ENCODE data around the gene DIS3. TPM values are rescaled to one million over a fixed set of nuclear protein-coding genes. Genes with fewer than 3 reads are reported as not detected.

Gene DIS3
- total and polyA plus RNA-seq, 2 of the 13 experiments (the other 11 are each of a cell fraction or from before 2014, with no cell fraction given): 13.2 to 35.0 TPM

DNA sequence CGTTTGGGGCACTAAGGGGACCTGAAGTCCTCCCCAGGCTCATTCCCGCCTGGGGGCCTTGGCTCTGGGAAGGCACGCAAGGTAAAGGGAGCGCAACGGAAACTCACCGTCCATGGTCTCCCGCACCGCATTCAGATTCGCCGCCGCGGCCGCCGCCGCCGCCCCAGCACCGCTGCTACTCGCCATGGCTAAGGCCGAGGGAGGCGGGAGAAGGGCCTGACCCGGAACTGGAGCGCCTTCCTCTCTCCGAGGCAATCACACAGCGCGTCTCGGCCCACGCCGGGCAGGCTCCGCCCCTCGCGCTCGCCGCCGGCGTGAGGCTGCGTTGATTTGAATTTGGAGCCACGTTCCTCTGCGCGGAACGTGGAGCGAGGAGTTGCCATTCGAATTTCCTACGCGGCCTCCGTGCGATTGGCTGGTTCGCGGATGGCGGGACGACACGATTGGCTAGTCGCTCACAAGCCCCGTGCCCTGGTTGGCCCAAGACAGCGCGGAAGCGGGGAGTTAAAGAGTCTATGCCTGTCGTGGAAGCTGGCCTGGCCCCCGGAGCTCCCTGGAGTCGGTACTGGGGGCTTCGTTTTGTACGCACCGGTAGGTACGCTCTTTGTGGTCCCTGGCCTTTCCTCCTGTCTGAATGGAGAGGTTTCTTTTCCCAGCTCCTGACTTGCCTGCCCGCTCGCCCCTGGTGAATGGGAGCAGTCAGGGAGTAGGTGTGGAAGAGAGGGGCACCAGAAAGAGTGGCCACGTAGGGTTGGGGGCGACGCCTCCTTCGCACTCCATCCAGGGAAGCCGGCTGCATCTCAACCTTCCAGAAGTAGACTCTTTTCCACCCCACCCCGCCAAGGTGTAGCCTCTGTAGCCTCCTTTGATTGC, 54.0 kb downstream of the DIS3 start, which contains the start of the genes BORA and MZT1 (continued):
- TF ChIP-seq, protein P1, sequence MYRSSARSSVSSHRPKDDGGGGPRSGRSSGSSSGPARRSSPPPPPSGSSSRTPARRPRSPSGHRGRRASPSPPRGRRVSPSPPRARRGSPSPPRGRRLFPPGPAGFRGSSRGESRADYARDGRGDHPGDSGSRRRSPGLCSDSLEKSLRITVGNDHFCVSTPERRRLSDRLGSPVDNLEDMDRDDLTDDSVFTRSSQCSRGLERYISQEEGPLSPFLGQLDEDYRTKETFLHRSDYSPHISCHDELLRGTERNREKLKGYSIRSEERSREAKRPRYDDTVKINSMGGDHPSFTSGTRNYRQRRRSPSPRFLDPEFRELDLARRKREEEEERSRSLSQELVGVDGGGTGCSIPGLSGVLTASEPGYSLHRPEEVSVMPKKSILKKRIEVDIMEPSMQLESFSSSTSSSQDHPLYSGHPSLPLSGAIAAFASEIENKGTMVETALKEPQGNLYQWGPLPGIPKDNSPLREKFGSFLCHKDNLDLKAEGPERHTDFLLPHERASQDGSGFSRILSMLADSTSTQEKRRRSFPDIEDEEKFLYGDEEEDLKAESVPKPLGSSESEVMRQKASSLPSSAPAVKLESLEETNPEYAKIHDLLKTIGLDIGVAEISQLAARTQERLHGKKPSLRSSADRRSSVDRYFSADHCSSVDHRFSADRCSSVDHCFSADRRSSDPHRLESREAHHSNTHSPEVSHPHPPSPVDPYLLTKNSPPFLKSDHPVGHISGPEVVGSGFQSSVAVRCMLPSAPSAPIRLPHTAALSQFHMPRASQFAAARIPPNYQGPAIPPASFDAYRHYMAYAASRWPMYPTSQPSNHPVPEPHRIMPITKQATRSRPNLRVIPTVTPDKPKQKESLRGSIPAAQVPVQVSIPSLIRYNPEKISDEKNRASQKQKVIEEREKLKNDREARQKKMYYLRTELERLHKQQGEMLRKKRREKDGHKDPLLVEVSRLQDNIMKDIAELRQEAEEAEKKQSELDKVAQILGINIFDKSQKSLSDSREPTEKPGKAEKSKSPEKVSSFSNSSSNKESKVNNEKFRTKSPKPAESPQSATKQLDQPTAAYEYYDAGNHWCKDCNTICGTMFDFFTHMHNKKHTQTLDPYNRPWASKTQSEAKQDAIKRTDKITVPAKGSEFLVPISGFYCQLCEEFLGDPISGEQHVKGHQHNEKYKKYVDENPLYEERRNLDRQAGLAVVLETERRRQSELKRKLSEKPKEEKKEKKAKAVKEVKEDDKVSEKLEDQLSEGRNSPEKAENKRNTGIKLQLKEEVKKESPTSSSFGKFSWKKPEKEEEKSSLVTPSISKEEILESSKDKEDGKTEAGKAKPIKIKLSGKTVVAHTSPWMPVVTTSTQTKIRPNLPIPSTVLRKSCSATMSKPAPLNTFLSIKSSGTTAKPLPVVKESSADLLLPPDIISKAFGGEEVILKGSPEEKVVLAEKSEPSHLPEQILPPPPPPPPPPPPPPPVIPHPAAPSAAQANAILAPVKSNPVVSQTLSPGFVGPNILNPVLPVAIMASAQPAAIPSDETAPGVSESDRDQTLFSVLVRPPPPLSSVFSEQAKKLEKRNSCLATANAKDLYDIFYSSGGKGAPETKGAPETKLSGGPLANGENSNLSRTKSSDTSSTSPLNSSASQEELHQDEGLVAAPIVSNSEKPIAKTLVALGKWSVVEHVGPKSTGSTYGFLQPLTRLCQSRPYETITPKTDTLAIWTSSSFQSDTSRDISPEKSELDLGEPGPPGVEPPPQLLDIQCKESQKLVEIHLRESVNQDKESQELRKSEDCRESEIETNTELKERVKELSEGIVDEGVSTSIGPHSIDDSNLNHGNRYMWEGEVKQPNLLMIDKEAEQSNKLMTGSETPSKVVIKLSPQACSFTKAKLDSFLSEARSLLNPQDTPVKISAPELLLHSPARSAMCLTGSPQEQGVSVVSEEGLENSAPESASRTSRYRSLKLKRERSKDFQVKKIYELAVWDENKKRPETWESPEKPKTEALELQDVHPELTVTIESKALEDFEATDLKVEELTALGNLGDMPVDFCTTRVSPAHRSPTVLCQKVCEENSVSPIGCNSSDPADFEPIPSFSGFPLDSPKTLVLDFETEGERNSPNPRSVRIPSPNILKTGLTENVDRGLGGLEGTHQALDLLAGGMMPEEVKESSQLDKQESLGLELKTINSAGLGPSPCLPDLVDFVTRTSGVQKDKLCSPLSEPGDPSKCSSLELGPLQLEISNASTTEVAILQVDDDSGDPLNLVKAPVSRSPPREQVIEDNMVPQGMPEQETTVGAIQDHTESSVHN (CRISPR knock-in tag; IDR thresholded peaks at IDR 0.05): no peak
- TF ChIP-seq PCBP1 (IDR thresholded peaks at IDR 0.05; ENCODE audit: borderline replicate concordance, low read depth, low read length) (peak; percentile 70; the same call in 1 of the 2 replicates), ZNF33A (CRISPR knock-in tag; IDR thresholded peaks at IDR 0.05; ENCODE audit: borderline replicate concordance) (no peak), ZBTB3 (CRISPR knock-in tag; IDR thresholded peaks at IDR 0.05; ENCODE audit: borderline replicate concordance, low read depth) (0 out of 2 replicates have a peak, but pooled peaks have one; percentile 30), XRCC5 (optimal IDR thresholded peaks at IDR 0.05; ENCODE audit: low read length) (peak; percentile 13), ATF1 (CRISPR knock-in tag; IDR thresholded peaks at IDR 0.05) (peak; percentile 76), U2AF1 (optimal IDR thresholded peaks at IDR 0.05; ENCODE audit: low read depth, low read length) (no peak), ZBTB7B (CRISPR knock-in tag; IDR thresholded peaks at IDR 0.05) (peak; percentile 81), RBM22 (optimal IDR thresholded peaks at IDR 0.05; ENCODE audit: low read length) (no peak), FOXK1 (CRISPR knock-in tag; IDR thresholded peaks at IDR 0.05; ENCODE audit: borderline replicate concordance, low read depth) (peak; percentile 42; the same call in 1 of the 2 replicates), ATRX (CRISPR knock-in tag; IDR thresholded peaks at IDR 0.05; ENCODE audit: borderline replicate concordance) (no peak), MTA1 (CRISPR knock-in tag; IDR thresholded peaks at IDR 0.05; ENCODE audit: borderline replicate concordance) (no peak), NPAS2 (CRISPR knock-in tag; IDR thresholded peaks at IDR 0.05; ENCODE audit: borderline replicate concordance) (no peak), SPEN (CRISPR knock-in tag; IDR thresholded peaks at IDR 0.05; ENCODE audit: low read depth) (peak; percentile 80)
- TF ChIP-seq, protein P2, sequence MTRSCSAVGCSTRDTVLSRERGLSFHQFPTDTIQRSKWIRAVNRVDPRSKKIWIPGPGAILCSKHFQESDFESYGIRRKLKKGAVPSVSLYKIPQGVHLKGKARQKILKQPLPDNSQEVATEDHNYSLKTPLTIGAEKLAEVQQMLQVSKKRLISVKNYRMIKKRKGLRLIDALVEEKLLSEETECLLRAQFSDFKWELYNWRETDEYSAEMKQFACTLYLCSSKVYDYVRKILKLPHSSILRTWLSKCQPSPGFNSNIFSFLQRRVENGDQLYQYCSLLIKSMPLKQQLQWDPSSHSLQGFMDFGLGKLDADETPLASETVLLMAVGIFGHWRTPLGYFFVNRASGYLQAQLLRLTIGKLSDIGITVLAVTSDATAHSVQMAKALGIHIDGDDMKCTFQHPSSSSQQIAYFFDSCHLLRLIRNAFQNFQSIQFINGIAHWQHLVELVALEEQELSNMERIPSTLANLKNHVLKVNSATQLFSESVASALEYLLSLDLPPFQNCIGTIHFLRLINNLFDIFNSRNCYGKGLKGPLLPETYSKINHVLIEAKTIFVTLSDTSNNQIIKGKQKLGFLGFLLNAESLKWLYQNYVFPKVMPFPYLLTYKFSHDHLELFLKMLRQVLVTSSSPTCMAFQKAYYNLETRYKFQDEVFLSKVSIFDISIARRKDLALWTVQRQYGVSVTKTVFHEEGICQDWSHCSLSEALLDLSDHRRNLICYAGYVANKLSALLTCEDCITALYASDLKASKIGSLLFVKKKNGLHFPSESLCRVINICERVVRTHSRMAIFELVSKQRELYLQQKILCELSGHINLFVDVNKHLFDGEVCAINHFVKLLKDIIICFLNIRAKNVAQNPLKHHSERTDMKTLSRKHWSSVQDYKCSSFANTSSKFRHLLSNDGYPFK (CRISPR knock-in tag; IDR thresholded peaks at IDR 0.05; ENCODE audit: borderline replicate concordance): peak; percentile 94
- TF ChIP-seq, protein P3, sequence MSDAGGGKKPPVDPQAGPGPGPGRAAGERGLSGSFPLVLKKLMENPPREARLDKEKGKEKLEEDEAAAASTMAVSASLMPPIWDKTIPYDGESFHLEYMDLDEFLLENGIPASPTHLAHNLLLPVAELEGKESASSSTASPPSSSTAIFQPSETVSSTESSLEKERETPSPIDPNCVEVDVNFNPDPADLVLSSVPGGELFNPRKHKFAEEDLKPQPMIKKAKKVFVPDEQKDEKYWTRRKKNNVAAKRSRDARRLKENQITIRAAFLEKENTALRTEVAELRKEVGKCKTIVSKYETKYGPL (CRISPR knock-in tag; IDR thresholded peaks at IDR 0.05): no peak

Data from HepG2 (cell line).